ENCODE data around the gene ZNF778.

ZNF778 gene

GRCh38 chr16:89217388-89218191, at the start of gene ZNF778:
ZNF778 (plus strand) TSS chr16:89217703; CDS start chr16:89221128, 3,425 bp downstream.
- DNase-seq (ENCODE audit: extremely low spot score), result peak; percentile 94
- ChIA-PET CTCF (interaction anchor here (0.6 to 3.9 kb wide), 8 partner anchors 10 to 480 kb away, joined by 3 to 18 read pairs (median 3); no protein-coding TSS in a partner anchor), POLR2A (interaction anchor here (0.9 to 1.3 kb wide), 2 partner anchors 23 to 554 kb away, joined by 4 read pairs; partner anchors contain the start of gene MVD)
- TF ChIP-seq CTCF (IDR thresholded peaks at IDR 0.05; ENCODE audit: control extremely low read depth, extremely low read depth, low read depth, missing control alignments), result no peak

- TF ChIP-seq CTCF (IDR thresholded peaks at IDR 0.05; ENCODE audit: control extremely low read depth, extremely low read depth, low read depth, missing control alignments), result no peak
- CTCF ChIA-PET, result interaction anchor here (0.8 to 3.6 kb wide), 15 partner anchors 13 to 432 kb away, joined by 3 to 31 read pairs (median 5); partner anchors contain the start of genes APRT and CBFA2T3
- DNase-seq (ENCODE audit: extremely low spot score), result no peak
- POLR2A ChIA-PET, result interaction anchor here (1.5 kb wide), 1 partner anchor 12 kb away, joined by 3 read pairs; no protein-coding TSS in a partner anchor
Observed at GRCh38 chr16:89168381-89169189, 48.9 kb upstream of the ZNF778 start.

GRCh38 chr16:89169778-89170177, 47.7 kb upstream of the ZNF778 start:
- no peak for TF ChIP-seq CTCF (IDR thresholded peaks at IDR 0.05; ENCODE audit: control extremely low read depth, extremely low read depth, low read depth, missing control alignments)
- DNase-seq (ENCODE audit: extremely low spot score), result no peak
- ChIA-PET POLR2A (no interaction called here), CTCF (interaction anchor here (1.2 to 3.6 kb wide), 2 partner anchors 72 to 433 kb away, joined by 4 to 18 read pairs; no protein-coding TSS in a partner anchor)

GRCh38 chr16:89170346-89171215, 46.9 kb upstream of the ZNF778 start:
- POLR2A ChIA-PET, result no interaction called here
- no peak for DNase-seq (ENCODE audit: extremely low spot score)
- TF ChIP-seq CTCF (IDR thresholded peaks at IDR 0.05; ENCODE audit: control extremely low read depth, extremely low read depth, low read depth, missing control alignments), result no peak
- CTCF ChIA-PET, result interaction anchor here (0.6 to 1.0 kb wide), 5 partner anchors 11 to 433 kb away, joined by 3 to 4 read pairs (median 3); no protein-coding TSS in a partner anchor

GRCh38 chr16:89171216-89172170, 46.0 kb upstream of the ZNF778 start, which contains the start of gene CDH15:
CDH15 (plus strand) TSS chr16:89171748; CDS start chr16:89171832, 84 bp downstream.
- TF ChIP-seq CTCF (IDR thresholded peaks at IDR 0.05; ENCODE audit: control extremely low read depth, extremely low read depth, low read depth, missing control alignments), result no peak
- CTCF ChIA-PET, result interaction anchor here (0.6 to 1.2 kb wide), 6 partner anchors 12 to 434 kb away, joined by 3 to 4 read pairs (median 3); no protein-coding TSS in a partner anchor
- DNase-seq (ENCODE audit: extremely low spot score), result peak; percentile 99
- POLR2A ChIA-PET, result no interaction called here

Data from GM10248 (cell line).